HepG2 (cell line): ENCODE measurements around the gene SKIDA1. TPM values are rescaled to one million over a fixed set of nuclear protein-coding genes. Genes with fewer than 3 reads are reported as not detected.

ENCODE experiments used
- ATAC-seq: fragments of 200-7000 bp; cut with Tn5 transposase; 3 replicates; pipeline ENCODE4 v1.9.1; 2020; ENCODE audit warnings: mild to moderate bottlenecking, moderate library complexity
- BruUV-seq: library from RNA; stranded (reverse); fragments of 400-500 nt; replicated peaks from 2 replicates; lab custom pipeline; 2021; lab: Mats Ljungman, UMichigan
- CTCF ChIA-PET: fragments of 300-600 bp; formaldehyde crosslinking; extraction: SDS; loops from one replicate; lab custom pipeline; 2021; ENCODE audit warnings: low total read pairs, inconsistent platforms, low intra/inter-chr PET ratio; lab: Yijun Ruan, JAX
- POLR2A ChIA-PET: fragments of 350-600 bp; sonication (Branson Sonifier 250); formaldehyde crosslinking; loops from one replicate; lab custom pipeline; 2020; ENCODE audit warnings: antibody characterized with exemption, inconsistent platforms; lab: Yijun Ruan, JAX
- DNase-seq: peaks from one replicate; pipeline ENCODE4 v3.0.0-alpha.2; 2015; ENCODE audit warnings: low spot score
- FAIRE-seq: peaks from 3 replicates; lab custom pipeline; 2011; peaks lifted over from hg19 to GRCh38; lab: Jason Lieb, UNC
- H2AFZ ChIP-seq: one replicate; pipeline ENCODE4 v1.6.1; 2011; ENCODE audit warnings: low read length, inconsistent platforms
- H3K27ac ChIP-seq: fragments of 300-600 bp; 3 replicates; pipeline ENCODE4 v1.8.0; 2011; ENCODE audit warnings: mixed run types, mild to moderate bottlenecking, mixed read lengths, low read length, inconsistent platforms; ENCODE audit not compliant: insufficient read depth; ENCODE audit errors: extremely low read length
- H3K27me3 ChIP-seq, 2 experiments: fragments of 200-600 bp in 1 of 2; 2 replicates in 1 of 2; 3 replicates in 1 of 2; pipeline versions ENCODE4 v1.6.0 to v1.8.0; 2011; ENCODE audit warnings: low read length in 2 of 2, mild to moderate bottlenecking in 2 of 2, moderate library complexity in 2 of 2, inconsistent platforms in 1 of 2; ENCODE audit not compliant: insufficient read depth in 2 of 2, control insufficient read depth in 1 of 2
- H3K36me3 ChIP-seq, 2 experiments: fragments of 200-600 bp in 1 of 2; replicated peaks in 1 of 2; 2 replicates in 1 of 2; 3 replicates in 1 of 2; pipeline versions ENCODE4 v1.5.1 to v1.8.0; 2011; ENCODE audit warnings: low read length in 2 of 2, inconsistent platforms in 1 of 2; ENCODE audit not compliant: insufficient read depth in 2 of 2, control insufficient read depth in 1 of 2
- H3K4me1 ChIP-seq: 2 replicates; pipeline ENCODE4 v1.5.1; 2012; ENCODE audit warnings: low read length, inconsistent platforms; ENCODE audit not compliant: insufficient read depth
- H3K4me2 ChIP-seq: 2 replicates; pipeline ENCODE4 v1.6.0; 2011; ENCODE audit warnings: low read depth, low read length, inconsistent platforms
- H3K4me3 ChIP-seq, 3 experiments: fragments of 200-600 bp in 1 of 3; sonication (generic), shearing (Covaris generic) in 1 of 3; replicated peaks in 1 of 3; 2 replicates each; pipeline ENCODE4 v1.5.1; 2011 to 2016; ENCODE audit warnings: low read length in 3 of 3, inconsistent platforms in 2 of 3, low read depth in 2 of 3, mild to moderate bottlenecking in 2 of 3, control low read depth in 1 of 3, mixed read lengths in 1 of 3; ENCODE audit not compliant: insufficient read depth in 1 of 3
- H3K79me2 ChIP-seq: one replicate; pipeline ENCODE4 v1.6.1; 2011; ENCODE audit warnings: low read length, inconsistent platforms; ENCODE audit not compliant: insufficient read depth
- H3K9ac ChIP-seq: 2 replicates; pipeline ENCODE4 v1.6.0; 2011; ENCODE audit warnings: mild to moderate bottlenecking, low read depth, low read length, inconsistent platforms; ENCODE audit not compliant: insufficient read depth
- H3K9me3 ChIP-seq: 2 replicates; pipeline ENCODE4 v1.5.1; 2012; ENCODE audit warnings: mild to moderate bottlenecking, low read length
- H4K20me1 ChIP-seq: 2 replicates; pipeline ENCODE4 v1.6.0; 2011; ENCODE audit warnings: inconsistent platforms, mild to moderate bottlenecking, low read length, moderate library complexity; ENCODE audit not compliant: insufficient read depth
- BCL6 ChIP-seq: IDR thresholded peaks from 2 replicates; pipeline ENCODE4 v1.6.1; 2016; ENCODE audit warnings: missing genetic modification reagents, missing compliant biosample characterization
- CAMTA2 ChIP-seq: sonication (generic); formaldehyde crosslinking; IDR thresholded peaks from 2 replicates; pipeline ENCODE4 v1.4.0; 2020; ENCODE audit warnings: mild to moderate bottlenecking, missing genetic modification reagents, borderline replicate concordance
- RARA ChIP-seq: IDR thresholded peaks from 2 replicates; pipeline ENCODE4 v1.6.1; 2016; ENCODE audit warnings: missing genetic modification reagents, missing compliant biosample characterization
- YEATS4 ChIP-seq: sonication (generic); formaldehyde crosslinking; IDR thresholded peaks from 2 replicates; pipeline ENCODE4 v1.4.0; 2020; ENCODE audit warnings: missing genetic modification reagents, borderline replicate concordance
- ZBTB39 ChIP-seq: sonication (generic); formaldehyde crosslinking; IDR thresholded peaks from 2 replicates; pipeline ENCODE4 v1.5.0; 2020; ENCODE audit warnings: missing genetic modification reagents
- ZC3H13 ChIP-seq: sonication (generic); formaldehyde crosslinking; IDR thresholded peaks from 2 replicates; pipeline ENCODE4 v1.8.1; 2023; ENCODE audit warnings: mild to moderate bottlenecking, missing genetic modification reagents, moderate library complexity
- ZNF12 ChIP-seq: sonication (generic); formaldehyde crosslinking; IDR thresholded peaks from 2 replicates; pipeline ENCODE4 v1.5.0; 2020; ENCODE audit warnings: missing genetic modification reagents
- ZNF292 ChIP-seq: sonication (generic); formaldehyde crosslinking; IDR thresholded peaks from 2 replicates; pipeline ENCODE4 v1.8.1; 2022; ENCODE audit warnings: mild to moderate bottlenecking, low read depth, missing genetic modification reagents, borderline replicate concordance
- ZNF335 ChIP-seq: sonication (generic); formaldehyde crosslinking; IDR thresholded peaks from 2 replicates; pipeline ENCODE4 v1.4.0; 2020; ENCODE audit warnings: missing genetic modification reagents
- ZNF34 ChIP-seq: sonication (generic); formaldehyde crosslinking; IDR thresholded peaks from 2 replicates; pipeline ENCODE4 v1.4.0; 2020; ENCODE audit warnings: mild to moderate bottlenecking, missing genetic modification reagents, borderline replicate concordance
- ZNF512 ChIP-seq: sonication (generic); formaldehyde crosslinking; IDR thresholded peaks from 2 replicates; pipeline ENCODE4 v1.4.0; 2020; ENCODE audit warnings: mild to moderate bottlenecking, missing genetic modification reagents
- ZSCAN5A ChIP-seq: sonication (generic); formaldehyde crosslinking; IDR thresholded peaks from 2 replicates; pipeline ENCODE4 v1.8.0; 2022; ENCODE audit warnings: mild to moderate bottlenecking, missing genetic modification reagents, borderline replicate concordance
- WGBS: methylation state at CpG from one replicate; pipeline ENCODE4 v1.1.6; 2017; ENCODE audit warnings: low lambda C conversion rate; 5-methylcytosine and 5-hydroxymethylcytosine counted together
- in situ Hi-C: cut with HindIII; loops from 2 replicates; pipeline ENCODE4 v1.10.0; 2017; ENCODE audit warnings: low pct_unique_long_range_greater_than_20kb; ENCODE audit not compliant: extremely low pct_ligation_motif_present
- intact Hi-C: fragments of 100-400 bp; cut with micrococcal nuclease; formaldehyde crosslinking; loops from one replicate; pipeline ENCODE4 v1.10.0; 2022; ENCODE audit not compliant: unreplicated experiment
- polyA plus RNA-seq, 8 experiments: library from polyadenylated mRNA; depleted of rRNA in 3 of 8; stranded (reverse) in 7 of 8; unstranded in 1 of 8; fragments of >200 nt; fragmentation: Illumina TruSeq in 4 of 8; extraction: Trizol in 4 of 8; gene quantifications; 2 replicates each; pipeline versions ENCODE4 v1.2.1 to v1.2.3, GENCODE V29; 2011 to 2016; ENCODE audit warnings: low read depth in 4 of 8, missing spikeins in 1 of 8, mixed read lengths in 1 of 8; ENCODE audit not compliant: insufficient read depth in 1 of 8
- total RNA-seq, 5 experiments: library from RNA; depleted of rRNA; stranded (reverse); fragments of >200 nt; fragmentation: Illumina TruSeq; extraction: Trizol; gene quantifications; 2 replicates each; pipeline ENCODE4 v1.2.3, GENCODE V29; 2016; ENCODE audit warnings: low read depth in 1 of 5

SKIDA1 gene
- total and polyA plus RNA-seq, 2 of the 13 experiments (the other 11 are each of a cell fraction or from before 2014, with no cell fraction given): 0.73 to 1.5 TPM

DNA sequence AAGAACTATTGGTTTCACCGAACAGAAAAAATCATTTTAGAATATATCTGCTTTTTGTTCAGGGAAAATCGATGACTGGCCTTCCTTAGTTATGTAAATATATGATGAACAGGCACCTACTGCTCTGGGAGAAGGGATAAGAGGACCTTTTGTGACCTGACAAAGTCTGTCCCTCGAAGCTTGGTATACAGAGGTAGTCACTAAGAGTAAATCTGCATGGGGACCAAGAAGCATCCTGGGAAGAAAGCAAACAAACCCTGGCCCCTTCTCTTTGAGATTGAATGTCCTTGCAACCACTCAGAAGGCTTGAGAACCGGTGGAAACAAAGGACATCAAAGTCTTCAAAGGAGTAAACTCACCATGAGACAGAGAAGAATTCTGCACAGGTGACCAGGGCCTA lies 52.3 kb downstream of the SKIDA1 start:
- Histone ChIP-seq H3K79me2 (no peaks in the 10 kb centered on the region), H3K27ac (no peak overlapping the region), H3K4me2 (no peak overlapping the region), H2AFZ (no peak overlapping the region), H3K9ac (no peak overlapping the region), H3K4me3 (no peak overlapping the region), H3K27me3 (no peaks in the 10 kb centered on the region), H3K4me1 (peaks cover 17% of the 10 kb centered on the region; the same call in 1 of the 2 replicates), H4K20me1 (no peaks in the 10 kb centered on the region), H3K9me3 (no peaks in the 10 kb centered on the region), H3K36me3 (no peaks in the 10 kb centered on the region)
- ChIA-PET POLR2A (no interaction called here), CTCF (no interaction called here)
- ATAC-seq: peak; percentile 60
- 5% methylated on average over 4 of the region's 4 CpGs for WGBS
- DNase-seq: no peak
- in situ Hi-C loops (no loop called here), intact Hi-C loops (no loop called here)
- TF ChIP-seq BCL6 (CRISPR knock-in tag) (peak; percentile 93), ZNF12 (CRISPR knock-in tag) (no peak), RARA (CRISPR knock-in tag) (peak; percentile 38; the same call in 1 of the 2 replicates)
- BruUV-seq: no TSS peak
- FAIRE-seq: no peak

GRCh38 chr10:21468086-21468485 lies 57.4 kb downstream of the SKIDA1 start:
- in situ Hi-C loops: no loop called here
- no peak overlapping the region for H2AFZ ChIP-seq
- FAIRE-seq: no peak
- no TSS peak for BruUV-seq
- WGBS: 62% methylated on average over 3 of the region's 3 CpGs
- no peak for DNase-seq
- ChIA-PET POLR2A (no interaction called here), CTCF (no interaction called here)
- H4K20me1 ChIP-seq: no peaks in the 10 kb centered on the region
- no peaks in the 10 kb centered on the region for H3K79me2 ChIP-seq
- intact Hi-C loops: no loop called here
- peak; percentile 56 for ATAC-seq
- no peaks in the 10 kb centered on the region for H3K36me3 ChIP-seq
- H3K9ac ChIP-seq: no peak overlapping the region
- H3K4me3 ChIP-seq: no peak overlapping the region
- no peak overlapping the region for H3K4me2 ChIP-seq
- no peaks in the 10 kb centered on the region for H3K9me3 ChIP-seq
- TF ChIP-seq ZC3H13 (CRISPR knock-in tag) (no peak), CAMTA2 (no peak), ZNF335 (CRISPR knock-in tag) (no peak), ZNF292 (CRISPR knock-in tag) (no peak), ZNF512 (CRISPR knock-in tag) (no peak), ZBTB39 (CRISPR knock-in tag) (no peak), YEATS4 (CRISPR knock-in tag) (no peak), ZSCAN5A (CRISPR knock-in tag) (no peak), ZNF34 (CRISPR knock-in tag) (no peak)
- TF ChIP-seq, all 625 proteins: peak for 0
- Histone ChIP-seq H3K27ac (no peak overlapping the region), H3K27me3 (peaks cover 0 to 9% of the 10 kb centered on the region in 2 experiments; a peak in 2 of 5 replicates), H3K4me1 (peaks cover under 1% of the 10 kb centered on the region; the same call in 1 of the 2 replicates)
